DND-41 (cell line): ENCODE results near the gene MECR.

ENCODE experiments used
- EZH2 ChIP-seq: IDR thresholded peaks from 3 replicates; pipeline ENCODE4 v1.6.1; 2012; ENCODE audit warnings: borderline replicate concordance, low read depth, mild to moderate bottlenecking, moderate library complexity, low read length, inconsistent platforms; ENCODE audit not compliant: severe bottlenecking
- TF ChIP-seq, protein P1 (sequence below): IDR thresholded peaks from 2 replicates; pipeline ENCODE4 v1.5.1; 2012; ENCODE audit warnings: borderline replicate concordance, low read length, moderate library complexity, mild to moderate bottlenecking; ENCODE audit not compliant: poor library complexity, severe bottlenecking; ENCODE audit errors: extremely low read depth

DNA sequence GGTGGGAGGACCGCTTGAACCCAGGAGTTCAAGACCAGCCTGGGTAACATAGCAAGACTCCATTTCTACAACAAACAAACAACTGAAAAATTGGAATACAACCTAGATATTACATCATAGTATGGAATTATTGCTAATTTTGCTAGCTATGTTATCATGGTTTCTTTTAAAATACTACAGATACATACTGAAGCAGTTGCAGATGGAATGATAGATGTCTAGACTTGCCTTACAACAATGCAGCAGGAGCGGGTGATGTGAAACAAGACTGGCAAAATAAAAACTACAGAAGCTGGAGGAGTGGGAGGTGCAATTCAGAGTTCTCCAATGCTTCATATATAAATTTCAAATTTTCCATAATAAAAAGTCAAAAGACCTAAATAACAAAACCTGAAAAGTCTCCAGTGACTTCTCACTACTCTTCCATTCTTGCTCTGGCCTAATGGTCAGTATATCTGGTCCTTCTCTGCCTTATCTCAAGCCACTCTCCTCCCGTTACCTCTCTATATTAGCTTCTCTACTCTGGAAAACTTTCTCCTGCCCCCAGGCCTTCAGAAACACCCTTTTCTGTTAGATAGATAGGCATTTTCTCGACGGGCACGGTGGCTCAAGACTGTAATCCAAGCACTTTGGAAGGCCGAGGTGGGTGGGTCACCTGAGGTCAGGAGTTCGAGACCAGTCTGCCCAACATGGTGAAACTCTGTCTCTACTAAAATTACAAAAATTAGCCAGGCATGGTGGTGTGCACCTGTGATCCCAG is 78.5 kb downstream of the MECR start:
- TF ChIP-seq, protein P1, sequence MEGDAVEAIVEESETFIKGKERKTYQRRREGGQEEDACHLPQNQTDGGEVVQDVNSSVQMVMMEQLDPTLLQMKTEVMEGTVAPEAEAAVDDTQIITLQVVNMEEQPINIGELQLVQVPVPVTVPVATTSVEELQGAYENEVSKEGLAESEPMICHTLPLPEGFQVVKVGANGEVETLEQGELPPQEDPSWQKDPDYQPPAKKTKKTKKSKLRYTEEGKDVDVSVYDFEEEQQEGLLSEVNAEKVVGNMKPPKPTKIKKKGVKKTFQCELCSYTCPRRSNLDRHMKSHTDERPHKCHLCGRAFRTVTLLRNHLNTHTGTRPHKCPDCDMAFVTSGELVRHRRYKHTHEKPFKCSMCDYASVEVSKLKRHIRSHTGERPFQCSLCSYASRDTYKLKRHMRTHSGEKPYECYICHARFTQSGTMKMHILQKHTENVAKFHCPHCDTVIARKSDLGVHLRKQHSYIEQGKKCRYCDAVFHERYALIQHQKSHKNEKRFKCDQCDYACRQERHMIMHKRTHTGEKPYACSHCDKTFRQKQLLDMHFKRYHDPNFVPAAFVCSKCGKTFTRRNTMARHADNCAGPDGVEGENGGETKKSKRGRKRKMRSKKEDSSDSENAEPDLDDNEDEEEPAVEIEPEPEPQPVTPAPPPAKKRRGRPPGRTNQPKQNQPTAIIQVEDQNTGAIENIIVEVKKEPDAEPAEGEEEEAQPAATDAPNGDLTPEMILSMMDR: no peak
- no peak for TF ChIP-seq EZH2
